GM12878 (cell line): Measurements from ENCODE around the gene KDM5B. TPM values are rescaled to one million over a fixed set of nuclear protein-coding genes. Genes with fewer than 3 reads are reported as not detected.
A peak's percentile ranks its signal among the peaks of the same experiment; 100 is the strongest.

Experiments
- CREB1 ChIP-seq: IDR thresholded peaks from 2 replicates; pipeline ENCODE4 v1.6.1; 2012; ENCODE audit warnings: low read depth, mild to moderate bottlenecking, inconsistent platforms
- CTCF ChIP-seq, 3 experiments: IDR thresholded peaks in 2 of 3; conservative IDR thresholded peaks in 1 of 3; 2 replicates each; pipeline ENCODE4 v1.5.1; 2011; ENCODE audit warnings: low read depth in 3 of 3, low read length in 3 of 3, mild to moderate bottlenecking in 3 of 3, control low read depth in 2 of 3, moderate library complexity in 2 of 3, inconsistent platforms in 1 of 3, mixed read lengths in 1 of 3; ENCODE audit not compliant: control insufficient read depth in 2 of 3, insufficient read depth in 1 of 3; ENCODE audit errors: extremely low read depth in 1 of 3
- MLLT1 ChIP-seq: fragments of 450-650 bp; IDR thresholded peaks from 2 replicates; pipeline ENCODE4 v1.6.1; 2016; ENCODE audit warnings: mild to moderate bottlenecking
- MTA2 ChIP-seq: fragments of 450-650 bp; IDR thresholded peaks from 2 replicates; pipeline ENCODE4 v1.6.1; 2016; ENCODE audit warnings: low read depth, mild to moderate bottlenecking, moderate library complexity
- SMC3 ChIP-seq: IDR thresholded peaks from 2 replicates; pipeline ENCODE4 v1.6.1; 2011; ENCODE audit warnings: low read length, improper control_type of control experiment, borderline replicate concordance
- SPI1 ChIP-seq: IDR thresholded peaks from 2 replicates; pipeline ENCODE4 v1.6.1; 2011; ENCODE audit warnings: low read depth, mild to moderate bottlenecking, low read length, moderate library complexity, borderline replicate concordance; ENCODE audit not compliant: insufficient read depth
- ZBTB33 ChIP-seq: fragments of 450-650 bp; IDR thresholded peaks from 2 replicates; pipeline ENCODE4 v1.6.1; 2017; ENCODE audit warnings: mild to moderate bottlenecking
- polyA plus RNA-seq, 11 experiments: library from polyadenylated mRNA; depleted of rRNA in 4 of 11; unstranded in 6 of 11; stranded (reverse) in 5 of 11; fragments of >200 nt; fragmentation: Nextera tagmentation in 4 of 11; fragmentation: Illumina TruSeq in 1 of 11; extraction: Ambion mirVana in 4 of 11; extraction: Trizol in 1 of 11; gene quantifications; 1 replicate in 1 of 11; 2 replicates in 10 of 11; pipeline versions ENCODE4 v1.2.1 to v1.2.3, GENCODE V29; 2011 to 2016; ENCODE audit warnings: inconsistent platforms in 2 of 11, missing spikeins in 2 of 11, low read depth in 1 of 11
- total RNA-seq, 4 experiments: library from RNA; depleted of rRNA in 3 of 4; stranded (reverse); fragments of >200 nt in 3 of 4; fragmentation: Illumina TruSeq in 1 of 4; extraction: Trizol in 1 of 4; gene quantifications; 2 replicates each; pipeline versions ENCODE4 v1.2.1 to v1.2.3, GENCODE V29; 2013 to 2021

KDM5B gene
- total and polyA plus RNA-seq, 10 of the 15 experiments (the other 5 are each of a cell fraction or from before 2014, with no cell fraction given): 1.7 to 26.6 (median 8.1) TPM

- TF ChIP-seq MLLT1 (peak; percentile 68; the same call in 1 of the 2 replicates), SMC3 (no peak; the same call in 1 of the 2 replicates), MTA2 (no peak), CREB1 (no peak), CTCF (IDR thresholded peaks at IDR 0.05 in 2 of 3, conservative IDR thresholded peaks at IDR 0.05 in 1 of 3; ENCODE audit: control insufficient read depth in 2 of 3, extremely low read depth in 1 of 3, insufficient read depth in 1 of 3, low read depth in 3 of 3, low read length in 3 of 3) (peak in 2 of 3 experiments; percentile 24 to 40; a peak in 2 of 6 replicates), SPI1 (no peak), ZBTB33 (no peak)
- TF ChIP-seq, all 136 proteins: peak for 6
These were observed 115.2 kb downstream of the KDM5B start (continued) for GRCh38 chr1:202692959-202693555.
